Gastrocnemius medialis (tissue), 4 donors: ENCODE data around the gene CCDC33. TPM values are rescaled to one million over a fixed set of nuclear protein-coding genes. Genes with fewer than 3 reads are reported as not detected.

Source experiments
- ATAC-seq, 2 donors: fragments of 150-250 bp; one replicate each; pipeline ENCODE4 v1.9.1; 2016
- DNase-seq, 2 donors: peaks; one replicate each; pipeline ENCODE4 v3.0.0-alpha.2; 2019
- H3K27ac ChIP-seq, 4 donors: fragments of 200-600 bp; sonication (generic); 1 replicate in 1 of 4; 2 replicates in 3 of 4; pipeline ENCODE4 v1.5.1; 2016 to 2018; ENCODE audit warnings: mild to moderate bottlenecking in 2 of 4, moderate library complexity in 1 of 4
- H3K27me3 ChIP-seq, 3 donors: fragments of 200-600 bp; sonication (generic) in 2 of 3; 1 replicate in 1 of 3; 2 replicates in 2 of 3; pipeline versions ENCODE4 v1.5.1 to v1.6.0; 2016 to 2019; ENCODE audit warnings: mild to moderate bottlenecking in 1 of 3, moderate library complexity in 1 of 3
- H3K36me3 ChIP-seq, 2 donors: fragments of 200-600 bp; sonication (generic) in 1 of 2; one replicate each; pipeline ENCODE4 v1.5.1; 2017 to 2018
- H3K4me1 ChIP-seq, 2 donors: fragments of 200-600 bp; sonication (generic) in 1 of 2; one replicate each; pipeline ENCODE4 v1.5.1; 2016 to 2017; ENCODE audit warnings: mild to moderate bottlenecking in 2 of 2
- H3K4me3 ChIP-seq, 4 donors: fragments of 200-600 bp; sonication (generic) in 3 of 4; 1 replicate in 1 of 4; 2 replicates in 3 of 4; pipeline ENCODE4 v1.5.1; 2016 to 2019; ENCODE audit warnings: mild to moderate bottlenecking in 2 of 4
- H3K9me3 ChIP-seq, 3 donors: fragments of 200-600 bp; sonication (generic) in 2 of 3; 1 replicate in 1 of 3; 2 replicates in 2 of 3; pipeline ENCODE4 v1.5.1; 2016 to 2019
- CTCF ChIP-seq, 5 experiments: fragments of 450-650 bp in 3 of 5; fragments of 200-600 bp in 2 of 5; sonication (generic) in 2 of 5; IDR thresholded peaks in 4 of 5; conservative IDR thresholded peaks in 1 of 5; 1 replicate in 4 of 5; 2 replicates in 1 of 5; pipeline ENCODE4 v1.5.1; 2016 to 2019; ENCODE audit warnings: antibody characterized with exemption in 5 of 5, mild to moderate bottlenecking in 3 of 5, moderate library complexity in 3 of 5
- POLR2A ChIP-seq, 2 donors: fragments of 450-650 bp; IDR thresholded peaks; one replicate each; pipeline ENCODE4 v1.6.1; 2017; ENCODE audit warnings: antibody characterized with exemption in 2 of 2, mild to moderate bottlenecking in 2 of 2, moderate library complexity in 2 of 2
- in situ Hi-C, 4 donors: fragments of 200-750 bp; cut with MboI; loops; one replicate each; pipeline versions ENCODE4 v1.15.0 to v1.8.0; 2017; ENCODE audit warnings: low sequenced_read_pairs in 4 of 4
- intact Hi-C: fragments of 100-400 bp; cut with DNase I; formaldehyde crosslinking; loops from one replicate; pipeline ENCODE4 v1.15.1; 2023; ENCODE audit warnings: low total_unique reads
- total RNA-seq, 4 donors: library from RNA; depleted of rRNA; stranded (reverse); fragments of >200 nt; gene quantifications; one replicate each; pipeline versions ENCODE4 v1.1.0 to v1.2.3, GENCODE V29; 2016

The CCDC33 gene
- total RNA-seq, 4 donors from 2014 or later: not detected

- TF ChIP-seq CTCF (IDR thresholded peaks at IDR 0.05 in 4 of 5, conservative IDR thresholded peaks at IDR 0.05 in 1 of 5) (no peak), POLR2A (IDR thresholded peaks at IDR 0.05) (no peak)
- Histone ChIP-seq H3K36me3 (no peaks in the 10 kb centered on the region), H3K27me3 (no peaks in the 10 kb centered on the region), H3K4me3 (no peak overlapping the region), H3K27ac (no peak overlapping the region), H3K9me3 (no peaks in the 10 kb centered on the region), H3K4me1 (no peaks in the 10 kb centered on the region)
- in situ Hi-C loops: no loop called here
- DNase-seq: no peak
- ATAC-seq: no peak
- intact Hi-C loops: loop anchor here (10.0 kb wide), 1 partner anchor 274 kb away; no protein-coding TSS in a partner anchor
Measured at GRCh38 chr15:74328331-74329056, 92.4 kb downstream of the CCDC33 start.

DNA sequence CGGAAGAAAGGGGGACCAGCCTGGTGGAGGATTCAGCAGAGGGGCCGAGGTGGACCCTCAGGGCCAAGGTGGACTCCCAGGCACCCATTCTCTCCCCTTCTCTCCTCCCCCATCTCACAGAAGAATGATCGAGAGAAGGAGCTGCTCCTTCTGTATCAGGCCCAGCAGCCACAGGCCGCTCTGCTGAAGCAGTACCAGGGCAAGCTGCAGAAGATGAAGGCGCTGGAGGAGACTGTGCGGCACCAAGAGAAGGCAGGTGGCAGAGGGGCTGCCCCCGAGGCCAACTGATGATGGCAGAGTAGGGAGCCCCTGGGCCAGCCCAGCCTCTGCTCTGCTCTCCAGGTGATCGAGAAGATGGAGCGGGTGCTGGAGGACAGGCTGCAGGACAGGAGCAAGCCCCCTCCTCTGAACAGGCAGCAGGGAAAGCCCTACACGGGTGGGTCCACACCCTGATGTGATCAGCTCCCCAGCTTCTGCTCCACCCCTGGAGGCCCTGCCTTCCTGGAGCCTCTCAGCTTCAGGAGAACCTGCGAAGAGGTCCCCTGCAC, 94.8 kb downstream of the CCDC33 start:
- intact Hi-C loops: no loop called here

DNA sequence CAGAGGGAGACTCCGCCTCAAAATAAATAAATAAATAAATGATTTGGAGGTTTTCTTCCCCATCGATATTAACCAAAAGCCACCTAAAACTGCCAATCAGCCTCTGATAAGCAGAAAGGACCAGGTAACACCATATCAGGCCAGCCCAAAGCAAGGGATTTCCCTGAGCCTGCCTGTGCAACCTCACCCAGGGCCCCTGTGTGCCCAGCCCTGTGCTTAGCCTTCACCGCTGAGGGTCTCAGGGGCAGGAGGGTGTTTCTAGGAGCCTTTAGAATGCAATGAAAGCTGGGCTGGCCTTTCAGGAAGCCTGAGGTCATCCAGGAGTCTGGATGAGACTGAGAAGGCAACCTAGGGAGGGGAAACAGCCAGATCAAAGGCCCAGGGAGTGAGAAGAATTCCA, 95.9 kb downstream of the CCDC33 start:
- TF ChIP-seq CTCF (IDR thresholded peaks at IDR 0.05 in 4 of 5, conservative IDR thresholded peaks at IDR 0.05 in 1 of 5) (no peak), POLR2A (IDR thresholded peaks at IDR 0.05) (no peak)
- DNase-seq (no peak), ATAC-seq (no peak)
- Histone ChIP-seq H3K9me3 (no peaks in the 10 kb centered on the region), H3K27ac (no peak overlapping the region), H3K4me3 (no peak overlapping the region), H3K4me1 (no peaks in the 10 kb centered on the region), H3K27me3 (no peaks in the 10 kb centered on the region), H3K36me3 (no peaks in the 10 kb centered on the region)
- in situ Hi-C loops: no loop called here
- intact Hi-C loops: no loop called here

More for the DNA sequence above, 94.8 kb downstream of the CCDC33 start:
- Histone ChIP-seq H3K4me1 (no peaks in the 10 kb centered on the region), H3K4me3 (no peak overlapping the region), H3K36me3 (no peaks in the 10 kb centered on the region), H3K9me3 (no peaks in the 10 kb centered on the region), H3K27ac (no peak overlapping the region), H3K27me3 (no peaks in the 10 kb centered on the region)
- DNase-seq: no peak
- in situ Hi-C loops: no loop called here
- no peak for TF ChIP-seq POLR2A (IDR thresholded peaks at IDR 0.05)
- TF ChIP-seq CTCF (IDR thresholded peaks at IDR 0.05 in 4 of 5, conservative IDR thresholded peaks at IDR 0.05 in 1 of 5): no peak
- ATAC-seq: no peak

- intact Hi-C loops (no loop called here), in situ Hi-C loops (no loop called here)
- no peaks in the 10 kb centered on the region for H3K27me3 ChIP-seq
- no peak for ATAC-seq
- H3K27ac ChIP-seq: no peak overlapping the region
- H3K4me1 ChIP-seq: no peaks in the 10 kb centered on the region
- H3K9me3 ChIP-seq: no peaks in the 10 kb centered on the region
- no peak overlapping the region for H3K4me3 ChIP-seq
- H3K36me3 ChIP-seq: no peaks in the 10 kb centered on the region
- DNase-seq: no peak
- TF ChIP-seq CTCF (IDR thresholded peaks at IDR 0.05 in 4 of 5, conservative IDR thresholded peaks at IDR 0.05 in 1 of 5) (no peak), POLR2A (IDR thresholded peaks at IDR 0.05) (no peak)
Measured at GRCh38 chr15:74332611-74333010, 96.5 kb downstream of the CCDC33 start.
